Measurements from ENCODE around the gene BABAM1. TPM values are rescaled to one million over a fixed set of nuclear protein-coding genes. Genes with fewer than 3 reads are reported as not detected.

BABAM1 gene
- total RNA-seq, 1 experiment from 2014 or later = 79.5 TPM

DNA sequence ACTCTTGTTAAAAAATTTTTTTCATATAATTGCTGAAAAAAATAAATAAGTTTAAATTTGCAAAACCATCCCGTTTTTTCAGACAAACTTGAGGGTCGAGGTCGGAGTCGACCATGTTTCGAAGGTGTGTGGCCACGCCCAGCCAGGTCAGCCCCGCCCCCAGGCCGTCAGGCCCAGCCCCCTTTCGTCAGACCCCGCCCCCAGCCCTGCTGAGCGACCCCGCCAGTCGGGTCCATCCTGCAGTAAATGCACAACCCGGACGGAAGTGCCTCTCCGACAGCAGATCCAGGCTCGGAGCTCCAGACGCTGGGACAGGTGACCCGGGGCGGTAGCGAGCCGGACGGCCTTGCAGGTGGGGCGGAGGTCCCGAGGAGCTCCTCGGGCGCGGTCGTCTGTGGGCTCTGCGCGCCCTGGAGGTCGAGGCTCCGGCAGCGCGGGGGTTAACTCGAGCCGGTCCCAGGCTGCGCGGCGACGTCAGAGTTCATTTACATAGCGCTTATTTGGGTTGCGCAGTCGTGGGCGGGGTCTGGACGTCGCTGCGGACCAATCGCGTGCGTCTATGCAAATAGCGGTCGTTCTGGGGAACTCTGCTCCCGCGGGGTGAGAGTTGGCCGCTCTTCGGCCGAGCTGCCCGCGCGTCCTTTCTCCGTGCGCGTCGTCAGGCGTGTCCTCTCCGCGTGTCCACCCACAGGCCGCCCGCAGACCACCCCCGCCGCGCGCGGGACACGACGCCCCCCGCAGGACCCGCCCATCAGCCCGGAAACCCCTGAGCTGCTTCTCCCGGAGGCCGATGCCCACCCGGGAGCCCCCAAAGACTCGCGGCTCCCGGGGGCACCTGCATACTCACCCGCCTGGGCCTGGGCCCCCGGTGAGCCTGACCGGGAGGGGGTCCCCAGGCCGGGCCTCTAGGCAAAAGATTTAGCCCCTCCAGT, 41.0 kb upstream of the BABAM1 start, which contains the start of gene OCEL1:
Gene OCEL1, plus strand, starts transcription at position 225 of the 932 bp plus-strand sequence. Its CDS starts 22 bp downstream, at position 247.
- ATAC-seq (peak; percentile 91), DNase-seq (ENCODE audit: low read depth, low spot score) (peak; percentile 73)
- CTCF ChIA-PET = no interaction called here
- TF ChIP-seq TCF7L2 (IDR thresholded peaks at IDR 0.05; ENCODE audit: low read depth, low read length) (no peak), POLR2AphosphoS5 (IDR thresholded peaks at IDR 0.05; ENCODE audit: low read depth, low read length) (peak; percentile 45; the same call in 1 of the 2 replicates)
- POLR2A ChIA-PET = interaction anchor here (0.6 kb wide), 1 partner anchor 75 kb away, joined by 6 read pairs; no protein-coding TSS in a partner anchor
- intact Hi-C loops (cut with micrococcal nuclease; ENCODE audit: unreplicated experiment) (loop anchor here (10.0 kb wide), 1 partner anchor 59 kb away; the partner anchor contains the start of gene ANKLE1), in situ Hi-C loops (cut with HindIII; ENCODE audit: low pct_unique_long_range_greater_than_20kb, low sequenced_read_pairs) (no loop called here)
- H3K36me3 ChIP-seq (ENCODE audit: control insufficient read depth, insufficient read depth, low read length) = no peaks in the 10 kb centered on the region; the same call in 1 of the 2 replicates
- no peaks in the 10 kb centered on the region for H3K27me3 ChIP-seq (ENCODE audit: control insufficient read depth, insufficient read depth, low read length)
- no TSS peak for BruUV-seq (replicated peaks)
- no peaks in the 10 kb centered on the region for H3K9me3 ChIP-seq (ENCODE audit: control insufficient read depth, insufficient read depth, low read depth, low read length)
- H3K4me3 ChIP-seq (ENCODE audit: low read depth in 2 of 2, low read length in 2 of 2) = peak within 1 kb of the TSS; percentile 61 to 76
- H3K4me1 ChIP-seq (ENCODE audit: control insufficient read depth, insufficient read depth, low read length) = peaks cover 4% of the 10 kb centered on the region
- peak within 1 kb of the TSS; percentile 72 for H3K27ac ChIP-seq (ENCODE audit: low read length)

DNA sequence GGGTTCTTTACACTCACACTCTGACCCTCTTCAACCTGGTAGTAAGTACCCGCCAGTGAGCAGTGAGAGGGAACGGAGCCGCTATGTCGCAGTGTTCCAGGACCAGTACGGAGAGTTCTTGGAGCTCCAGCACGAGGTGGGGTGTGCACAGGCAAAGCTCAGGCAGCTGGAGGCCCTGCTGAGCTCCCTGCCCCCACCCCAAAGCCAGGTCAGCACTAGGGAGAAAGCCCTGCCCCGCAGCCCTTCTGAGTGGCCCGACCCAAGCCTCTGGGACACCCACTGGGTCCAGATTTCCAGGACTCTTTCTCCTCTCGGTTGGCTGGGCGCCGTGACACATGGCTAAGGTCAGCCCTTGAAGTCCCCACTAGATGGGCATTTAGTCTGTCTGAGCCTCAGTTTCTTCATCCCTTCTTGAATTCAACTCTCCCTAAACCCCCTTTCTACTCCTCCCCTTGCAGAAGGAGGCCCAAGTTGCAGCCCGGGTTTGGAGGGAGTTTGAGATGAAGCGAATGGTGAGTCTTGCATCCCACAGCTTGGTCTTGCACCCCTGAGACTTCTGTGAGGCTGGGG, 39.4 kb upstream of the BABAM1 start:
- DNase-seq (ENCODE audit: low read depth, low spot score) = no peak
- peak overlapping the region; percentile 61 to 76; a peak in 3 of 4 replicates for H3K4me3 ChIP-seq (ENCODE audit: low read depth in 2 of 2, low read length in 2 of 2)
- no peaks in the 10 kb centered on the region for H3K27me3 ChIP-seq (ENCODE audit: control insufficient read depth, insufficient read depth, low read length)
- H3K36me3 ChIP-seq (ENCODE audit: control insufficient read depth, insufficient read depth, low read length) = no peaks in the 10 kb centered on the region; the same call in 1 of the 2 replicates
- peaks cover 4% of the 10 kb centered on the region for H3K4me1 ChIP-seq (ENCODE audit: control insufficient read depth, insufficient read depth, low read length)
- ChIA-PET POLR2A (interaction anchor here (0.6 kb wide), 1 partner anchor 726 kb away, joined by 17 read pairs; no protein-coding TSS in a partner anchor), CTCF (interaction anchor here (0.6 kb wide), 1 partner anchor 152 kb away, joined by 4 read pairs; the partner anchor contains the start of gene MYO9B)
- no peaks in the 10 kb centered on the region for H3K9me3 ChIP-seq (ENCODE audit: control insufficient read depth, insufficient read depth, low read depth, low read length)
- BruUV-seq (replicated peaks) = TSS peak; percentile 94
- ATAC-seq = peak; percentile 15; the same call in 1 of the 2 replicates
- in situ Hi-C loops (cut with HindIII; ENCODE audit: low pct_unique_long_range_greater_than_20kb, low sequenced_read_pairs) (no loop called here), intact Hi-C loops (cut with micrococcal nuclease; ENCODE audit: unreplicated experiment) (loop anchor here (10.0 kb wide), 1 partner anchor 57 kb away; the partner anchor contains the start of gene ANKLE1)
- H3K27ac ChIP-seq (ENCODE audit: low read length) = peak overlapping the region; percentile 72
- peak; percentile 31; the same call in 1 of the 2 replicates for TF ChIP-seq POLR2AphosphoS5 (IDR thresholded peaks at IDR 0.05; ENCODE audit: low read depth, low read length)
- TF ChIP-seq, protein P1, sequence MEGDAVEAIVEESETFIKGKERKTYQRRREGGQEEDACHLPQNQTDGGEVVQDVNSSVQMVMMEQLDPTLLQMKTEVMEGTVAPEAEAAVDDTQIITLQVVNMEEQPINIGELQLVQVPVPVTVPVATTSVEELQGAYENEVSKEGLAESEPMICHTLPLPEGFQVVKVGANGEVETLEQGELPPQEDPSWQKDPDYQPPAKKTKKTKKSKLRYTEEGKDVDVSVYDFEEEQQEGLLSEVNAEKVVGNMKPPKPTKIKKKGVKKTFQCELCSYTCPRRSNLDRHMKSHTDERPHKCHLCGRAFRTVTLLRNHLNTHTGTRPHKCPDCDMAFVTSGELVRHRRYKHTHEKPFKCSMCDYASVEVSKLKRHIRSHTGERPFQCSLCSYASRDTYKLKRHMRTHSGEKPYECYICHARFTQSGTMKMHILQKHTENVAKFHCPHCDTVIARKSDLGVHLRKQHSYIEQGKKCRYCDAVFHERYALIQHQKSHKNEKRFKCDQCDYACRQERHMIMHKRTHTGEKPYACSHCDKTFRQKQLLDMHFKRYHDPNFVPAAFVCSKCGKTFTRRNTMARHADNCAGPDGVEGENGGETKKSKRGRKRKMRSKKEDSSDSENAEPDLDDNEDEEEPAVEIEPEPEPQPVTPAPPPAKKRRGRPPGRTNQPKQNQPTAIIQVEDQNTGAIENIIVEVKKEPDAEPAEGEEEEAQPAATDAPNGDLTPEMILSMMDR (IDR thresholded peaks at IDR 0.05) = no peak

DNA sequence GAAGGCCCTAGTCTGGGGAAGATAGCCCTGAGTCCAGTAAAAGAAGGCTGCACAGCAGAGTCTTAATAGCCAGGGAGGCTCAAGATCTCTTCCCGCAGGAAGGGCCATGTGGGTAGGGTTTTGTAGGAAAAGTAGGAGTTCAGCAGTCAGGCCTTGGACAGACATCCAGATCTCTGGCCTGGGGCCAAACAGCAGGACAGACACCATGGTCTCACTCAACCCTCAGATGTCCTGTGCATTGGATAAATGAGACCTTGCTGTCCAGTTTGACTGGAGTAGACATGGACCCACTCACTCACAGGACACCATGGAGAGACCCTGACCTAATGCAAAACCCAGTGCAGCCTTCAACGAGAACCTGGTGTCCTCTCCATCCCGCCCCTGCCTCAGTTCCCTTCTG, 37.4 kb upstream of the BABAM1 start:
- H3K4me1 ChIP-seq (ENCODE audit: control insufficient read depth, insufficient read depth, low read length) = peaks cover 8% of the 10 kb centered on the region
- in situ Hi-C loops (cut with HindIII; ENCODE audit: low pct_unique_long_range_greater_than_20kb, low sequenced_read_pairs) = no loop called here
- peaks cover under 1% of the 10 kb centered on the region; the same call in 1 of the 2 replicates for H3K36me3 ChIP-seq (ENCODE audit: control insufficient read depth, insufficient read depth, low read length)
- H3K27ac ChIP-seq (ENCODE audit: low read length) = peak overlapping the region; percentile 54
- ChIA-PET POLR2A (no interaction called here), CTCF (no interaction called here)
- H3K27me3 ChIP-seq (ENCODE audit: control insufficient read depth, insufficient read depth, low read length) = no peaks in the 10 kb centered on the region
- H3K9me3 ChIP-seq (ENCODE audit: control insufficient read depth, insufficient read depth, low read depth, low read length) = no peaks in the 10 kb centered on the region
- DNase-seq (ENCODE audit: low read depth, low spot score) (no peak), ATAC-seq (no peak)
- intact Hi-C loops (cut with micrococcal nuclease; ENCODE audit: unreplicated experiment) = loop anchor here (10.0 kb wide), 1 partner anchor 55 kb away; the partner anchor contains the start of gene ANKLE1
- no peak overlapping the region for H3K4me3 ChIP-seq (ENCODE audit: low read depth in 2 of 2, low read length in 2 of 2)
- TF ChIP-seq TCF7L2 (IDR thresholded peaks at IDR 0.05; ENCODE audit: low read depth, low read length) (no peak), SIN3A (IDR thresholded peaks at IDR 0.05; ENCODE audit: borderline replicate concordance, insufficient read depth, low read depth, low read length) (no peak), POLR2AphosphoS5 (IDR thresholded peaks at IDR 0.05; ENCODE audit: low read depth, low read length) (peak; percentile 61; the same call in 1 of the 2 replicates)
- TF ChIP-seq, protein P2, sequence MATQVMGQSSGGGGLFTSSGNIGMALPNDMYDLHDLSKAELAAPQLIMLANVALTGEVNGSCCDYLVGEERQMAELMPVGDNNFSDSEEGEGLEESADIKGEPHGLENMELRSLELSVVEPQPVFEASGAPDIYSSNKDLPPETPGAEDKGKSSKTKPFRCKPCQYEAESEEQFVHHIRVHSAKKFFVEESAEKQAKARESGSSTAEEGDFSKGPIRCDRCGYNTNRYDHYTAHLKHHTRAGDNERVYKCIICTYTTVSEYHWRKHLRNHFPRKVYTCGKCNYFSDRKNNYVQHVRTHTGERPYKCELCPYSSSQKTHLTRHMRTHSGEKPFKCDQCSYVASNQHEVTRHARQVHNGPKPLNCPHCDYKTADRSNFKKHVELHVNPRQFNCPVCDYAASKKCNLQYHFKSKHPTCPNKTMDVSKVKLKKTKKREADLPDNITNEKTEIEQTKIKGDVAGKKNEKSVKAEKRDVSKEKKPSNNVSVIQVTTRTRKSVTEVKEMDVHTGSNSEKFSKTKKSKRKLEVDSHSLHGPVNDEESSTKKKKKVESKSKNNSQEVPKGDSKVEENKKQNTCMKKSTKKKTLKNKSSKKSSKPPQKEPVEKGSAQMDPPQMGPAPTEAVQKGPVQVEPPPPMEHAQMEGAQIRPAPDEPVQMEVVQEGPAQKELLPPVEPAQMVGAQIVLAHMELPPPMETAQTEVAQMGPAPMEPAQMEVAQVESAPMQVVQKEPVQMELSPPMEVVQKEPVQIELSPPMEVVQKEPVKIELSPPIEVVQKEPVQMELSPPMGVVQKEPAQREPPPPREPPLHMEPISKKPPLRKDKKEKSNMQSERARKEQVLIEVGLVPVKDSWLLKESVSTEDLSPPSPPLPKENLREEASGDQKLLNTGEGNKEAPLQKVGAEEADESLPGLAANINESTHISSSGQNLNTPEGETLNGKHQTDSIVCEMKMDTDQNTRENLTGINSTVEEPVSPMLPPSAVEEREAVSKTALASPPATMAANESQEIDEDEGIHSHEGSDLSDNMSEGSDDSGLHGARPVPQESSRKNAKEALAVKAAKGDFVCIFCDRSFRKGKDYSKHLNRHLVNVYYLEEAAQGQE (IDR thresholded peaks at IDR 0.05; ENCODE audit: insufficient read depth in 1 of 2, low read depth in 2 of 2, low read length in 1 of 2) = no peak
- TF ChIP-seq, protein P1 (IDR thresholded peaks at IDR 0.05) = no peak
- no TSS peak for BruUV-seq (replicated peaks)
